Measurements from ENCODE around the gene TRIP12. TPM values are rescaled to one million over a fixed set of nuclear protein-coding genes. Genes with fewer than 3 reads are reported as not detected.
"Not testable (repeated sequence)": the region's sequence is repeated elsewhere in the genome, so short reads cannot be mapped to it uniquely, and the experiment has no call there.

The TRIP12 gene
- total RNA-seq, 2 donors from 2014 or later: 166 to 200 TPM

GRCh38 chr2:229742691-229743090 is 179.1 kb downstream of the TRIP12 start:
- intact Hi-C loops (cut with DNase I); DNase-seq; ATAC-seq: not testable (repeated sequence)

GRCh38 chr2:229740279-229740678 is 181.5 kb downstream of the TRIP12 start:
- intact Hi-C loops (cut with DNase I): no loop called here
- no peak for DNase-seq
- no peak for ATAC-seq

- no peak for ATAC-seq
- intact Hi-C loops (cut with DNase I): no loop called here
- no peak for DNase-seq
These were observed 183.7 kb downstream of the TRIP12 start for GRCh38 chr2:229738024-229738625.

GRCh38 chr2:229734410-229734809 is 187.4 kb downstream of the TRIP12 start:
- intact Hi-C loops (cut with DNase I): no loop called here
- ATAC-seq (no peak), DNase-seq (no peak)

- DNase-seq: no peak
- intact Hi-C loops (cut with DNase I): no loop called here
- ATAC-seq: no peak
These were observed 188.1 kb downstream of the TRIP12 start for GRCh38 chr2:229733611-229734245.

GRCh38 chr2:229732897-229733296 is 188.9 kb downstream of the TRIP12 start:
- intact Hi-C loops (cut with DNase I): no loop called here
- DNase-seq (no peak), ATAC-seq (no peak)

- intact Hi-C loops (cut with DNase I): no loop called here
- DNase-seq (no peak), ATAC-seq (peak in 1 of 2 donors; percentile 80)
These were observed 189.9 kb downstream of the TRIP12 start for GRCh38 chr2:229731916-229732315.

- intact Hi-C loops (cut with DNase I): no loop called here
- DNase-seq (no peak), ATAC-seq (no peak)
These were observed 190.4 kb downstream of the TRIP12 start for GRCh38 chr2:229731363-229731762.

- ATAC-seq (no peak), DNase-seq (no peak)
- intact Hi-C loops (cut with DNase I): no loop called here
These were observed 193.4 kb downstream of the TRIP12 start for GRCh38 chr2:229728370-229728769.

- DNase-seq (no peak), ATAC-seq (no peak)
- intact Hi-C loops (cut with DNase I): no loop called here
These were observed 195.2 kb downstream of the TRIP12 start for GRCh38 chr2:229726643-229727042.

GRCh38 chr2:229725716-229726574 is 195.9 kb downstream of the TRIP12 start:
- ATAC-seq (peak in 1 of 2 donors; percentile 40), DNase-seq (no peak)
- intact Hi-C loops (cut with DNase I): no loop called here

- intact Hi-C loops (cut with DNase I); ATAC-seq; DNase-seq: not testable (repeated sequence)
These were observed 198.6 kb downstream of the TRIP12 start for GRCh38 chr2:229723192-229723591.

- intact Hi-C loops (cut with DNase I): loop anchor here in 1 of 2 donors (10.0 kb wide), 1 partner anchor 285 kb away; no protein-coding TSS in a partner anchor
- ATAC-seq (no peak), DNase-seq (no peak)
These were observed 201.7 kb downstream of the TRIP12 start for GRCh38 chr2:229719926-229720647.

- ATAC-seq (no peak), DNase-seq (no peak)
- intact Hi-C loops (cut with DNase I): loop anchor here in 1 of 2 donors (10.0 kb wide), 1 partner anchor 283 kb away; no protein-coding TSS in a partner anchor
These were observed 203.8 kb downstream of the TRIP12 start for GRCh38 chr2:229718057-229718456.

GRCh38 chr2:229715895-229716507 is 205.8 kb downstream of the TRIP12 start:
- DNase-seq (no peak), ATAC-seq (no peak)
- intact Hi-C loops (cut with DNase I): loop anchor here in 1 of 2 donors (10.0 kb wide), 1 partner anchor 281 kb away; no protein-coding TSS in a partner anchor

- ATAC-seq (peak; percentile 78 to 89), DNase-seq (peak; percentile 68)
- intact Hi-C loops (cut with DNase I): loop anchor here in 1 of 2 donors (5.0 to 10.0 kb wide), 2 partner anchors 123 to 280 kb away; no protein-coding TSS in a partner anchor
These were observed 206.9 kb downstream of the TRIP12 start for GRCh38 chr2:229714736-229715541.

- DNase-seq (peak; percentile 39), ATAC-seq (peak; percentile 77 to 79)
- intact Hi-C loops (cut with DNase I): loop anchor here in 1 of 2 donors (5.0 to 10.0 kb wide), 2 partner anchors 122 to 279 kb away; no protein-coding TSS in a partner anchor
These were observed 207.6 kb downstream of the TRIP12 start, which contains the start of gene DNER for GRCh38 chr2:229714080-229714735. DNER (minus strand) TSS chr2:229714555; CDS start chr2:229714423, 132 bp downstream.

All from left cardiac atrium (tissue), 4 donors.